HG03175 (cell line): ENCODE measurements around the gene ATRIP.

Experiments used
- ATAC-seq: cut with Tn5 transposase; IDR thresholded peaks from one replicate; pipeline ENCODE4 v1.9.1; 2021; ENCODE audit warnings: mild to moderate bottlenecking, moderate library complexity; ENCODE audit not compliant: unreplicated experiment

Gene ATRIP

DNA sequence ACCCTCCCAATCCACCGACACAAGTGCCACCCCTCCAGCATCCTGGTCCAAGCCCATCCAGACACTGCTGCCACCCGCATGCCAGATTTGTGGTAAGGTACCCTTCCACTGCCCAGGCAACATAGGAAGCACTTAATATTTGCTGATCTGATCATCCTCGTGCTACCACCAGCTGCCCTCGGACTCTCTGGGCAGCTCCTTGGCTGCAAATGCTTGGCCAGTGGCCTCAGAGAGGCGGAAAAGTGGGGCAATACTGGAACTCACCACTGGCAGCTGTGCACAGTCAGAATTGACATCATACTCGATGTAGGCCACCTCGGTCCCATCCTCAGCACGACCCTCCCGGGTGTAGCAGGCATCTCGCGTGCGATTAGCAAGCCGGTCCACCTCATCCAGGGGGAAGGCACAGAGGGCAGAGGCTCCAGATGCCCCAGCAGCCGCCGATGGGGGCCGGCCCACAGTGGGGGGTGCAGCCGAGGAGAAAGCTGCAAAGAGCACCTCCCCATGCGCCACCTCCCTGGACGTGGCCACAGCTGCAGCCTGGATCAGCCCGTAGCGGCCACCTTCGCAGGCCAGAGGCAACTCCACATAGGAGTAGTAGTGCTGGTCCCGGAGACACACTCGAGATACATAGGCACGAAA, 23.2 kb upstream of the ATRIP start:
- ATAC-seq: no peak

DNA sequence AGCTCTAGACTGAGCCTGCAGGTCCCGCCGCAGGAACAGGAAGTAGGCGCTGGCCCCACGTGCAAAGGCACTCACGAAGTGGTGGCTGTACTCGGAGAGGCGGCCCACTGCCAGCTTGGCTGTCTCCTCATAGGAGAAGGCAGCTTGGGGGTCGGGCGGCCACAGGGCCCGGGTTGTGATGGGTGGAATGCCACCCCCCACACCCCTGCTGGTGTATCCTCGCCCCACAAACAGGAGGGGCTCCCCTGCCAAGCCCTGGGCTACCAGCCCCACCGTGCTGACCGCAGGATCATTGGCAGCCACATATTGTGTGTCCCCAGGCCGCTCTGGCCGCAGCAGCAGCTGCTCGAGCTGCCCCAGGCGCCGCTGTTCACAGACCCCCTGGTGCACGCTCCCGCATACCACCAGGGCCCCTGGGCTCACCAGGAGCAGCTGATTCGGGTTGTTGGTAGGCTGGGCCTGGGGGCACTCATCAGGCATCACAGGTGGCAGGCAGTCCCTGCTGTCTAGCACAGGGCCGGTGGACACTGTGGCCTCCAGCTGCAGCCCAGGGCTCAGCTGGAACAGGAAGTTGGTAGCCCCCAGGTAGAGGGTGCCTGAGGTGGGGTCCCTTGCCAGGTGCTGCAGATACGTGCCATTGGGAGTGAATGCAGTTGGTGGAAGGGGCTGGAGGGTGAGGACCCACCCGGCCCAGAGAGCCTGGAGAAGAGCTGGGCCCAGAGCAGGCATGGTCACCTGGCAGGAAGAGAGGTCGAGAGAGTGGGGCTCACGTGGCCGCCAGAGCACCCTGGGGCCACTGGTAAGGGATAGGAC, 22.4 kb upstream of the ATRIP start:
- no peak for ATAC-seq

DNA sequence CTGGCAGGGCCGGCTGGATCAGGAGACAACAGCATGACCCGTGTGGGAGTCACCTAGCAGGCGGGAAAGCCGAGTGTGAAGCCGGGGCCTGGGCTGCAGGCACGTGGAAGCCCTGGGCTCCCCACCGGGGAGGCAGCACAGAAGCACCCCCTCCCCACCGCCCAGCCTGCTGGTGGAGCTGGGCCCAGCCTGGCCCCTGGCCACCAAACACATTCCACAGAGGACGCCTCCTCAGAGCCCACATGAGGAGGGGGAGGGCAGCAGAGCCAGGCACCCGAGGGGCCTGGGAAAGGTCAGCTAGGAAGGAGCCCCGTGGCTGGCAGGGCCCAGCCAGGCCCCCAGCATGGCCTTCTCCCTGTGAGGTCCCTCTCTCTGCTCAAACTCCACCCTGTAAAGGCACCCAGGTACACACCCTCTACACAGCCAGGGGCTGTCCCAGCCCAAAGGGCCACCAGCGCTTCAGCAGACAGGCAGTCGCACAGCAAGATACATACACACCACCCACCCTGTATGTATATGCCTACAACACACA, 21.2 kb upstream of the ATRIP start:
- no peak for ATAC-seq

DNA sequence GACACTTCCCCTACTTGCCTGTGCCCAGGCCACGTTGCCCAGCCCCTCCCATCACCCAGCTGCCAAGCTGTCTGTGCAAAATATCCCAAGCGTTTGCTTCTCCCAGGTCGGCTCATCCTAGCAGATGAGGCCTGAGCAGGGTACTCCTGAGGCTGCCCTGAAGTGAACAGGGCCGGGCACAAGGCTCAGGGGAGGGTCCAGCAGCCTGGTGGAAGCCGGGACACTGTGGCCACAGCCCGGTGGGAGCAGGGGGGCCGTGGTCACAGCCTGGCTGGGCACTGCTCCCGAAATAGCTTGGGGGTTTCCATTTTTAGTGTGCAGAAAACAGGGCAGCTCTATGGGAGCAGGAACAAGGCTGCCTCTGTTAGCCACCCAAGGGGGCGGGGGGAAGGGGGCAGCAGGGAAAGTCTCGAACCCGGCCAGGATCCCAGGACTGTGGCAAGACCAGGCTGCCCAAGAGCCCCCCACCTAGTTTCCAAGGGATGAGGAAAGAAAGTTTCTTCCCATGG, 20.1 kb upstream of the ATRIP start:
- ATAC-seq: no peak

DNA sequence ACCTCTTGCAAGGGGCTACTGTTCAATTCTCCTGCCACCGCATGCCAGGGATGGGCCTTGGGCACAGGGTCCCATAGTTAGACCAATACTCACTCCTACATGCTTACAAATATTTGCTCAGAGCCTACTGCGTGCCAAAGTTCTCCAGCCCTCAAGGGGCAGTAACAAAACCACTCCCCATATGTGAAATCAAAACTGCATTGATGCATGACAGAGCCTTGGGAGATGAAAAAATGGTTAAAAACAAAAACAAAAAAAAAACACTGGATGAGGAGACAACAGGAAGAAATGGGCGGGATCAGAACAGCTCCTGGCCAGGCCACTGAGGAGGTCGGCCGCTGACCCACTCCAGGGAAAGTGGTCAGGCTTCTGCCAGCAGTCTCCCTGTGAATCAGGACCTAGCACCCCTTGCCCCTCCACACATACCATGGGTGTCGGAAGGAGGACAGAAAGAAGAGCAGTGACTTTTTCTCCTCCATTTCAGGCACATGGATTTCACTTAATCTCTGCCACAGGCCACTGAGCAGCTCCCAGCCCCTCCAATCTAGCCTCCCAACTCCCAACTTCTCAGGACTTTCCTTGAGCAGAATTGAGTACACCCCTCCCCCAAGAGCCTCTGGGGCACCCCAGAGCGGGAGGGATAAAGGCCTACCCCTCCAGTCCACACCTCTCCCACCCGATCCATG, 19.4 kb upstream of the ATRIP start:
- no peak for ATAC-seq

DNA sequence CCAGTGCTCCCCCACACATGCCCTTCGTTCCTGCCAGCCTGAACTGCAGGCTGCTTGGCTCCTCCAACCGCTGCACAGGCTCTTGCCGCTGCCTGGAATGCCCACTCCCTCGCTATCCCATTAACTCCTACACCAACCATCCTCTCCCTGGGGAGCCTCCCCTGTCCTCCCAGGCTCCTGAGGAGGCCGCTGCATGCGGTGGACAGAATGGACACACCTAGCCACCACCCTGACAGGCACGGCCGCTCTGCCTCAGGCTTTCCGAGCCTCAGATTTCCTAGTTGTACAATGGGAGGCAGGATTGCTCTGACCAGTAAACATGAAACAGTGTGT, 18.9 kb upstream of the ATRIP start:
- ATAC-seq: no peak

DNA sequence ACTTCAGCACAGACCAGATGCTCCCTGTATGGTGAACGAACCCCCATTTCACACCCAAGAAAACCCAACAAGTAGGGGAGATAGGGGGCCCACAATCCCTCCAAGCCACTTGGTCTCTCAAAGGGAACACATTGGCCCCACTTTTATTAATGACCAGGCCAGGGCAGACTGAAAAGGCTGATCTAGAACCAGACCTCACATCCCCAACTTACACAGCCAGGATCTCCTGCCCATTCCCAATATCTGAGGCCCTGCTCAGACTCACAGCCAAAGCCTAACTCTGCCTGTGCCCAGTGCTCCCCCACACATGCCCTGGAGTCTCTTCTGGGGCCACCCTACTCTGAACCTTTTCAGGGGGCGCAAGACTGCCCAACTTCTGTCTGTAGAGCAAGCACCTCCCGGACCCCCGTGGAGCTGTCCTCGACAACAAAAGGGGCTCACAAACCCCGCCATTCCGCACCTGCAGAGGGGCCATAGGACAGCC, 18.4 kb upstream of the ATRIP start:
- ATAC-seq: no peak

DNA sequence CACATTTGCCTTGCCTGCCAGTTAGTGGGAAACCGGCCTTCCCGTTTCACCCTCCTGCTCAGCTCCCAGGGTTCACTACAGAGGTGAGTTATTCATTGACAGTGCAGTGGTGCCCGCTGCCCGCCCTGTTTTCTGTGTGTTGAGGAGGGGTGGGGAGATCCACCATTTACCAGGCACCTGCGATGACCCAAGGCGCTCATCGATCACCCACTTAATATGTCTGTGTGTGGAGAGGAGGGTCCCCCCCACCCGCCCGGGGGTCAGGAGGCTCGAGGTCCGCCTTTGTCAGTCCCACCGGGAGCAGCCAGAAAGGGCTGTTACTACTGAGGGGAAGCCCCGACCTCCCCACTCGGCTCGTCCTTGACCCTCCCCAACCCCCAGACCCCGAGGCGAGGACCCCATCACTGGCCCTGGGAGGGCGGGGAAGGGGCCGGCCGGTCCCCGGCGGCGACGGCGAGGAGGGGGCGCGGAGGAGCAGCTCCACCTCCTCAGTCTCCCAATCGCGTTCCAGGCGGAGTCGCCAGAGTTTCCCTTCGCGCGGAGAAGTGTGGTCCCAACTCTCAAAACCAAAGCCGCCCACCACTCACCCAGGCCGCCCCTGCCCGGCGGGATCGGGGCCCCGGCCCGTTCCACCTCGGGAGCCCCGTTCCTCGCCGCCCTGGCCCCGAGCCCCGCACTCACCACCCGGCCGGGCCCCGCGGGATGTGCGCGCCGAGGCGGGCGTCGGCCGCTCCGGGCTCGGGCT, 17.8 kb upstream of the ATRIP start:
- peak; percentile 37 for ATAC-seq

DNA sequence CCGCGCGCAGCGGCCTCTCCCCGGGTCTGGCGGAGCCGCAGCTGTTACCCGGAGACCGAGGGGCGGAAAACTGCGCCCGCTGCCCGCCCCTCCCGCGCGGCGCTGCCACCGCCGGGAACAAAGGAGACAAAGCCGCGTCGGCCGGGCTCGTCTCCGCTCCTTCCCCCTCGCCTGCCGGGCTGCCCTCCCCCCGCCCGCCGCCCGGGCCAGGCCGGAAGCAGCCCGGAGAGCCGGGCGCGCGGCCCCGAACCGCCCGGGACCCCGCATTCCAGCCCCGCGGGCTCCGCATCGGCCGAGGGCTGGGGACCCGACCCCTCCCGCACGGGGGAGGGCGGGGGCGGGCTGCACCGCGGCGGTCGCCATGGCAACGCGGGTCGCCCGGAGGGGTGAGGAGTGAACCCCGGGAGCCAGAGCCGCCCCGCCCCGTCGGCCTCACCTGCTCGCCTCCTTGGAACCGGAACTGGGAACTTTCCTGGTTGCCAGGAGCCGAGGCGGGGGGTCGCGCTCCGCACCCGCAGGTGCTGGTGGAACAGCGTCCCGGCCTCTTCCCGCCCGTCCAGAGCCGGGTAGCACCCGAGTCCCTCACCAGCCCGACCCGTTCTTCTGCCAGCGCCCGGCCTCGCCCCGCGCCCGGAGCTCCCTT, 17.1 kb upstream of the ATRIP start:
- peak; percentile 38 for ATAC-seq

DNA sequence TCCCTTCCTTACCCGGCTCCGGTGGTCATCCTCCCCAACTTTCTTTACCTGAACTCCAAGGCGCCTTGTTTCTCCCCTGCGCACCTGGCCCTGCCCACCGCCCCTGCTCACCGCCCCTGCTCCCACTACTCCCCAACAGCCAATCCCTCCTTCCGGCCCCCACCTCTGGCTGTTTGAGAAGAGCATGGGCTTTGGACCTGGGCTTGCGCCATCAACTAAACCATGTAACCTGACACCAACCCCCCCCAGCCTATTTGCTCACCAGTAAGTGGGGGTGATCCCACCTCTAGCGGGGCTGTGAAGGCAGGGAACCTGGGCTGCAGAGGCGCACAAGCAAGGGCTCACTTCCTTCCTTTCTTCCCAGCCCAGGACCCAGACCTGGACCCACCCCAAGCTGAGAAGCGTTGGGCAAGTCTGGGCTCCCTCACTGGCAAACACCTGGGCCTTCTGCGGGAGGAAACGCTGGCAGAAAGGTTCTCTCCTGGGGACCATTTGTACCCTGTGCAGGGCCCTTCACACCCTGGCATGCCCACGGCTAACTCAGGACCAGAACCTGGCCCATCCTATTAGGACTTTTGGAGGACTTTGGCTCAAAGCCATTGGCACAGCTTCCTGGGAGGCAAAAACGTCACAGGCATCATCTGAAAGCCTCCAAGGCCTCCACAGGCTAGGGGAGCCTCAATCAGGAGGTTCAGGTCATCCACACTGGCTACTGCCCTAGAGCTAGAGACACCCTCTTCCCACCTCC, 16.4 kb upstream of the ATRIP start, which contains the start of gene PLXNB1:
Gene PLXNB1 (minus strand): TSS at position 127 of the 748 bp plus-strand sequence. CDS start 5,475 bp downstream, outside the sequence.
- ATAC-seq: no peak

DNA sequence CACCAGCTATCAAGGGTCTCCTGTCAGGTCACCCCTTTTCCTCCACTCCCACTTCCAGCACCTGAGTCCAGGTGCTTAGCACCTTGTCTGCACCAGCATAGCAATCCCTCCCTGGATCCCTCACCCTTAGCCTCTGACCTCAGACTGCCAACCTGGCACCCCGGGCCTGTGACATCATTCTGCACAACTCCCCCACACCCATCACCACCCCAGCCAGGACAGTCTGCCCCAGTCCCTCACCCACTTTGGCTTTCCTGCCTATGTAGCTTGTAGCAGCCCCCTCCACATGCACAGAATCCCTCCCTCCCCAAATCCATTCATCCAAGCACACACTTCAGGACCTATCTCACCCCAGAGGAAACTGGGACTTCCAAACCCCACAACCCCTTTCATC, 15.8 kb upstream of the ATRIP start:
- no peak for ATAC-seq

DNA sequence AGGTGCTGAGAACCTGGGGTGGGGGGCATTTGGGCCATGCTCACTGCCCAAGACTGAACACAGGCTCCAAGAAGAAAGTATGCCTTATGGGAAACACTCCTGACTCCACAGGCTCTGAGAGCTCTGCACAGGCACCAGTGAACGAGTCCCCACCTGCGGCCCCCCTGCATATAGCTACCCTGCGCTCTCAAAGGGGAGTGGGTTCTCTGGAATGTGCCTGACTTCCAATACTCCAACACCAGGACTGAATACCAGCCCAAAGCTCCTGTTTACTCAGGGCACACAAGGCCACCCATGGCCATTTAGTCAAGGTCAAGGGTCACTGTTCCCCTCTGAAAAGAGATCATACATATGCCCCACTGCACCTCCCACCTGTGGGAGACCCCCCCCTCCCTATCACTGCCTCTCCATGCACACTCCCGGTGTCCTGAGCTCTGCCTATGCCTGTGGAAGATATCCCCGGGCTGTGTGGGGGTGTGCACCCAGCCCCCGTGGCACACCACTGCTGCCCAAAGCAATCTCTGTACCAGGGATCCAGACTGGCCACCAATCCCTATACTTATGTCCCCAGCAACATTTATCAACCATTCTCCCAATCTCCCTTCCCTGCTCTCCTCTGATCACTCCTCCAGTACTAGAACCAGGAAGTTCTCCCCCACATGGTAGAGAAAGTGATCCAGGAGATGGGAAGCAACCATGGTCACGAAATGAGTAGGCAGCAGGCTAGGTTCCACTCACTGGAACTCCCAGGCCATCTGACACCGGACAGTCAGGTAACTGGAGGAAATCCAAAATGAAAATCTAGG, 15.1 kb upstream of the ATRIP start:
- ATAC-seq: no peak

DNA sequence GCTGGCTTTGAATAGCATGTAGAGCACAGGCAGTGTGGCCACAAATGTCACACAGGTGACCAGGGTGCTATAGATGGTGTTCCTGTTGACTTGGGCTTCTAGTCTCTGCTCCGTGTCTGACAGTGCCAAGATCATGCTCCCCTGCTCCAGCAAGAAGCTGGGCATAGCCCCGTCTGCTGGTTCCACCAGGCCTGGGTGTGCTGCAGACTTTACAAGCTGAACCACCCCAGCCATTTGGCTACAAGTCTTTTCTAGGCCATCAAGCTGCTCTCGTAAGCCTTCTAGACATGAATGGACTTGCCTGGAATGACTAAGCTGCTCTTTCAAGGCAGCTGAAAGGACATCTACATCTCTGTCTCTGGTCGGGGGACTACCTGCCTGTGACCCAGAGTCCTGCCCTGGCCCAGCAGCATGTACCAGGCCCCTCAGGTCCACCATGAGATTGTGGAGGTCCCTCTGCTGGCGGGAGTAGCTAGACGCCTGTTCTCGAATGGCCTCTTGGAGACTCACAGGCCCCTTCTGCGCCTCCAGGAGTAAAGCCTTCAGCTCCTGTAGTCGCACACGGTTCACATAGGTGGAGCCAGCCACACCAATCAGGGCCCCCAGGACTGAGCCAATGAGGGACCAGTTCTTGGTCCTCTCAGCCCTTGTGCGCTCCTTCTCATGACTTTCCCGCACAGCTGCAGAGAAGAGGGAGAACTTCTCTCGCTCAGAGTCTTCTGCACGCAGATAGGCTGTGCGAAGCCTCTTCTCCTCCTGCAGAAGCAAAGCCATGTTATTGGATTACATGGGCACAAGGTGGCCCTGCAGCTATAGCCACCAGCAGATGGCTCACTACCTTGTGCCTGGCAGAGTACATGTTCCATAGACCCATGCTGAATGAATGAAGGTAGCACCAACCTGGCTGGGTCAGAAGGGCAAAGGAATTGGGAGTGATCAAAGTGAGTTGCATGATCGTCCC, 13.8 kb upstream of the ATRIP start:
- no peak for ATAC-seq

DNA sequence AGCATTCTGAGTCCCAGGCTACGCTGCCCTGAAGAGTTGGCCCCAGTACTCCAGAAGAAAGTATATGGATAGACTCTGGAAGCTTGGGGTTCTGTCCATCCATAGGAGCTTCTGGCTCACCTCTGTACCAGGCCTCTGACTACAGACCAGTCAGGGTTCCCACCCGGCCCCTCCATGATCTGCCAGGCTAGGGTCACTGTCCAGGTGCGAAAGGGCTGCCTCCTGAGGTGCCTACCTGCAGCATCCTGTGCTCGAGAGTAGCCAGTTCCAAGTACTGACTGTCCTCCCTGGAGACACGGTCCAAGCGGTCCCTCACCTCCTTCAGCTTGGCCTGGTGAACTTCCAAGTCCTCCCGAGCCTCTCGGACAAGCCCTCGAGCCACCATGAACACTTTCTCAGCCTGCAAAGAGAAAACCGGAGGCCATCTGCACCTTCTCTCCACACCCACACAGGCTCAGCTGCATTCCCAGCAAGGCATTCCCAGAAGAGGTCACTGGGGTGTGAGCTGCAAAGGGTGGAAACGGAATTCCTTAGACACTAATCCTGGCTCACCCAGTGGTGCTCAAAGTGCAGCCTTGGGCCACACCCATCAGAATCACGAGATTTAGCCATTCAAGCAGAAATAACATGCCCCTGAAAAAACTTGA, 12.9 kb upstream of the ATRIP start:
- no peak for ATAC-seq

DNA sequence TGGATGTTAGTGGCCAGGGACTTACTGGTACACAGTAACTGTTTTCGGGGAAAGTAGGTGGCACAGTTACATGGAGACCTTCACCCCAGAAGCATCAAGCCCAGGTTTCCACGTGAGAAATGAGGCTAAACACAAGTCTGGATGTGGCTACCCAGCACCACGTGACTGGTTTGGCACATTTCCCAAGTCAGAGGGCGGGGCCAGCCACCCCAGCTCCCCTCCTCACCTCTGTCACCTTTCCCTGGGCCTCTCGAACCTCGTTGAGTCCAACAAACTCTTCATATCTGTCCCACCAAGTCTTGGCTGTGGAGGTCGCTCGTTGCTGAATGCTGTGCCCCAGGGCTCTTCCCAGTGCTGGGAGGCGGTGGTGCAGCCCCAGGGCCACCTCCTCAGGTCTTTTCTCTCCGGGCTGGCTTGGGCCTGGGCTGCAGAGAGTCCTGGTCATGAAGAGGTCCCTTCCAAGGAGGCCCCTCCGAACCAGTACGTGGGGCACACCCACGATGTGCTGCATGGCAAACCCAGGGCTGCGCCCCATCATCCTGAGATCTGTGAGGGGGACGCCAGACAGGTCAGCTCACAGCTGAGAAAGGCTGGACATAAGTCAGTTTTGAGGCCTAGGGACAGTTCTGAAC, 11.8 kb upstream of the ATRIP start:
- no peak for ATAC-seq

DNA sequence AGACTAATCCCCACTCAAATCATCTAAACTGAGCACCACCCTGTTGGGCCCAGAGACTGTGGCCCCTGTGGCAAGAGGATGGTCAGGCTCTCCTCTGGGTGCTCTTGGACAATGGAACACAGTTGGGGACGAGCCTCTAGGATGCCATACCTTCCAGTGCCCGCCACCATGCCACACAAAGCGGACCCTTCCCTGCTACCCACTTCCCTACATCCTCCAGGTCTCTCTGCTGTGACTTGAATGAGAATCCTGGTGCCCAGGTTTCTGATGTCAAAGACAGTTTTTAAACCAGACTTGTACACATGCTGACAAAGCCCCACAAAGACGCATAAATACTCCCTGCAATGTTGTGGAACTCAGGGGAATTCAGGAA, 11.3 kb upstream of the ATRIP start:
- no peak for ATAC-seq
